ENCODE measurements around the gene RAB11FIP2.

RAB11FIP2 gene

GRCh38 chr10:118047880-118048279 lies 1.1 kb upstream of the RAB11FIP2 start:
- Histone ChIP-seq H3K9ac (ENCODE audit: low read length) (no peak overlapping the region), H3K9me3 (ENCODE audit: control insufficient read depth, low read length) (no peaks in the 10 kb centered on the region), H3K4me3 (ENCODE audit: low read length) (no peak overlapping the region), H3K27me3 (ENCODE audit: control insufficient read depth, insufficient read depth, low read length) (no peaks in the 10 kb centered on the region), H3K36me3 (ENCODE audit: control insufficient read depth, insufficient read depth, low read length) (no peaks in the 10 kb centered on the region), H3K4me1 (ENCODE audit: control insufficient read depth, insufficient read depth, low read length) (peaks cover 11% of the 10 kb centered on the region)

GRCh38 chr10:118047157-118047719 lies 497 bp upstream of the RAB11FIP2 start:
- no peaks in the 10 kb centered on the region for H3K9me3 ChIP-seq (ENCODE audit: control insufficient read depth, low read length)
- H3K4me1 ChIP-seq (ENCODE audit: control insufficient read depth, insufficient read depth, low read length) = peaks cover 11% of the 10 kb centered on the region
- H3K27me3 ChIP-seq (ENCODE audit: control insufficient read depth, insufficient read depth, low read length) = no peaks in the 10 kb centered on the region
- no peaks in the 10 kb centered on the region for H3K36me3 ChIP-seq (ENCODE audit: control insufficient read depth, insufficient read depth, low read length)
- peak overlapping the region; percentile 91 for H3K4me3 ChIP-seq (ENCODE audit: low read length)
- H3K9ac ChIP-seq (ENCODE audit: low read length) = peak overlapping the region; percentile 82

- no peaks in the 10 kb centered on the region for H3K27me3 ChIP-seq (ENCODE audit: control insufficient read depth, insufficient read depth, low read length)
- peak overlapping the region; percentile 91 for H3K4me3 ChIP-seq (ENCODE audit: low read length)
- H3K9ac ChIP-seq (ENCODE audit: low read length) = peak overlapping the region; percentile 82
- H3K4me1 ChIP-seq (ENCODE audit: control insufficient read depth, insufficient read depth, low read length) = peaks cover 11% of the 10 kb centered on the region
- H3K36me3 ChIP-seq (ENCODE audit: control insufficient read depth, insufficient read depth, low read length) = no peaks in the 10 kb centered on the region
- H3K9me3 ChIP-seq (ENCODE audit: control insufficient read depth, low read length) = no peaks in the 10 kb centered on the region
Measured at GRCh38 chr10:118045837-118046394, 825 bp downstream of the RAB11FIP2 start.

DNA sequence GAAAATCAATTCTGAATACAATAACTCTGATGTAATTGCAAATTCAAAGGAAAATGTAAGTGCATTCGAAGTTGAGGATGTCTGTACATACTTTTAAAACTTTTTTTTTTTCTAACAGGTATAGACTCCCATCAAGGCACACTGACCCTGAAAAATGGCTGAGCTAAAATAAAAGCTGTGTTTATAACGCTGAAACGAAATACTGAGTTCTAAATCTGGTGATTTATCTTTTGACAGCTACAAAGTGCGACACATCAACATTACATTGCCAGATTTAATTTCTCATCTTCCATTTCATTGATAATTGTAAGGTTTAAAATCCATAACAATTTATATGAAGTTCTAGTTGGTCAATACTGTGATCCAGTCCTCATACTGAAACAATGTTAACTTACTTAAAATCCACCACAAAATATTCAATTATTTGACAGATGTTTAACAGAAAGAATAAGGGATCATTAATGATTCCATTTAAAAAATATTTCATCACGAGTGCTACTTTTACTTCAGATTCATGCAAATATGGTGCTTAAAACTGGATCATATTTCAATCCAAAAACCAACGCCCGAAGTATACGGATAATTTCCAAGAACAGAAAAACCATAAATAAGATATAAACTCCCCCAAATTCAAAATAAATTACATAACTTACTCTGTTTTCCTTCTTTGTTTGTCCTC lies 1.4 kb downstream of the RAB11FIP2 start:
- no peak overlapping the region for H3K4me3 ChIP-seq (ENCODE audit: low read length)
- peak overlapping the region; percentile 82 for H3K9ac ChIP-seq (ENCODE audit: low read length)
- no peaks in the 10 kb centered on the region for H3K36me3 ChIP-seq (ENCODE audit: control insufficient read depth, insufficient read depth, low read length)
- H3K9me3 ChIP-seq (ENCODE audit: control insufficient read depth, low read length) = no peaks in the 10 kb centered on the region
- no peaks in the 10 kb centered on the region for H3K27me3 ChIP-seq (ENCODE audit: control insufficient read depth, insufficient read depth, low read length)
- peaks cover 11% of the 10 kb centered on the region for H3K4me1 ChIP-seq (ENCODE audit: control insufficient read depth, insufficient read depth, low read length)

GRCh38 chr10:118042827-118043242 lies 3.9 kb downstream of the RAB11FIP2 start:
- Histone ChIP-seq H3K9ac (ENCODE audit: low read length) (no peak overlapping the region), H3K4me1 (ENCODE audit: control insufficient read depth, insufficient read depth, low read length) (peaks cover 11% of the 10 kb centered on the region), H3K9me3 (ENCODE audit: control insufficient read depth, low read length) (no peaks in the 10 kb centered on the region), H3K4me3 (ENCODE audit: low read length) (no peak overlapping the region), H3K36me3 (ENCODE audit: control insufficient read depth, insufficient read depth, low read length) (no peaks in the 10 kb centered on the region), H3K27me3 (ENCODE audit: control insufficient read depth, insufficient read depth, low read length) (no peaks in the 10 kb centered on the region)

GRCh38 chr10:118042336-118042735 lies 4.4 kb downstream of the RAB11FIP2 start:
- Histone ChIP-seq H3K4me3 (ENCODE audit: low read length) (no peak overlapping the region), H3K27me3 (ENCODE audit: control insufficient read depth, insufficient read depth, low read length) (no peaks in the 10 kb centered on the region), H3K36me3 (ENCODE audit: control insufficient read depth, insufficient read depth, low read length) (no peaks in the 10 kb centered on the region), H3K4me1 (ENCODE audit: control insufficient read depth, insufficient read depth, low read length) (peaks cover 9% of the 10 kb centered on the region), H3K9me3 (ENCODE audit: control insufficient read depth, low read length) (no peaks in the 10 kb centered on the region), H3K9ac (ENCODE audit: low read length) (no peak overlapping the region)

DNA sequence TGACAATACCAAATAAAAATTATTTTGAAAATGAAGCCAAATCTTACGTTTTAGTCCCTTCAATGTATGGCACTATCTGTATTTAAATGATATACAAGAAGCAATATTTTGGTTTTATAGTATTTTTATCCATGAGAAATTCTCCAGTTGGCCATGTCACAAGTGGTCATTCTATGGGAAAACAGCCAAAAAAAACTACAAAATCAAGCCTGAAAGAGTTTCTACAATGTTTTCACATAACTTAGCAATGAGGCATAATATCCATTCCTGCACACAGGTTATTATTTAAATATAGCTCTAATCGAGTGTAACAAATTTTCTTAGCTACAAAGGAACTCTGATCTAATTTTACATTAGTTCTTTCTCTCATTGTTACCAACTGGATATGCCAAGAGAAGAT lies 5.4 kb downstream of the RAB11FIP2 start:
- Histone ChIP-seq H3K36me3 (ENCODE audit: control insufficient read depth, insufficient read depth, low read length) (no peaks in the 10 kb centered on the region), H3K4me1 (ENCODE audit: control insufficient read depth, insufficient read depth, low read length) (peaks cover 5% of the 10 kb centered on the region), H3K9ac (ENCODE audit: low read length) (no peak overlapping the region)

DNA sequence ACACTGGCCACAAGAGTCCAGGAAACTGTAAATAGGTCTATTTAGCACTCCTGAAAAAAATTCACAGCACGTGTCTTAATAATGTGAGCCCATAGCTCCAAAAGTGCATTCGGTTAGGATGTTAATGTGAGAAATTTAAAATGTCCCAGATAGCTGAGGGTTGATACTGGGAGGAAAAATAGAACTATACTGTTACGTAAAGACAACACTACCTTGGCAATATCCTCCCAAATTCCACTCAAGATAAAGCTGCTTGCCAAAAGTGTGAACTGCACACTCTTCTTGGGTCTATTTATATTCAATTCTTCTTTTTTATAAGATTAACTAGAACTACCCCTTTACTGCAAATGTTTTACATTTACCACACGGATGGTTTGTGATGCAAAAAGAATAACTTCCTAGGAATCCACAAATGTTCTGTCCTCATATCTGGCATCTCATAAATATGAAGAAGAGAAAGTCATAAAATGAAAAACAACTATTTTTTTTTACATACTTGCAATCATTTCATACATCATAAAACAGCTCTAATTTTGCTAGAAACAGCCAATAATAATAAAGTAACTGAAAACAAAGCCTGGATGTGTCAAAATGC lies 10.4 kb downstream of the RAB11FIP2 start:
- no peaks in the 10 kb centered on the region for H3K9me3 ChIP-seq (ENCODE audit: control insufficient read depth, low read length)
- no peaks in the 10 kb centered on the region for H3K27me3 ChIP-seq (ENCODE audit: control insufficient read depth, insufficient read depth, low read length)
- H3K36me3 ChIP-seq (ENCODE audit: control insufficient read depth, insufficient read depth, low read length) = no peaks in the 10 kb centered on the region
- H3K4me1 ChIP-seq (ENCODE audit: control insufficient read depth, insufficient read depth, low read length) = no peaks in the 10 kb centered on the region
- H3K9ac ChIP-seq (ENCODE audit: low read length) = no peak overlapping the region
- no peak overlapping the region for H3K4me3 ChIP-seq (ENCODE audit: low read length)

More for the DNA sequence above, 5.4 kb downstream of the RAB11FIP2 start:
- Histone ChIP-seq H3K9me3 (ENCODE audit: control insufficient read depth, low read length) (no peaks in the 10 kb centered on the region), H3K4me3 (ENCODE audit: low read length) (no peak overlapping the region), H3K27me3 (ENCODE audit: control insufficient read depth, insufficient read depth, low read length) (no peaks in the 10 kb centered on the region)

GRCh38 chr10:118035354-118036005 lies 11.3 kb downstream of the RAB11FIP2 start:
- H3K27me3 ChIP-seq (ENCODE audit: control insufficient read depth, insufficient read depth, low read length) = no peaks in the 10 kb centered on the region
- no peak overlapping the region for H3K4me3 ChIP-seq (ENCODE audit: low read length)
- H3K36me3 ChIP-seq (ENCODE audit: control insufficient read depth, insufficient read depth, low read length) = no peaks in the 10 kb centered on the region
- H3K4me1 ChIP-seq (ENCODE audit: control insufficient read depth, insufficient read depth, low read length) = no peaks in the 10 kb centered on the region
- H3K9me3 ChIP-seq (ENCODE audit: control insufficient read depth, low read length) = no peaks in the 10 kb centered on the region
- H3K9ac ChIP-seq (ENCODE audit: low read length) = no peak overlapping the region

DNA sequence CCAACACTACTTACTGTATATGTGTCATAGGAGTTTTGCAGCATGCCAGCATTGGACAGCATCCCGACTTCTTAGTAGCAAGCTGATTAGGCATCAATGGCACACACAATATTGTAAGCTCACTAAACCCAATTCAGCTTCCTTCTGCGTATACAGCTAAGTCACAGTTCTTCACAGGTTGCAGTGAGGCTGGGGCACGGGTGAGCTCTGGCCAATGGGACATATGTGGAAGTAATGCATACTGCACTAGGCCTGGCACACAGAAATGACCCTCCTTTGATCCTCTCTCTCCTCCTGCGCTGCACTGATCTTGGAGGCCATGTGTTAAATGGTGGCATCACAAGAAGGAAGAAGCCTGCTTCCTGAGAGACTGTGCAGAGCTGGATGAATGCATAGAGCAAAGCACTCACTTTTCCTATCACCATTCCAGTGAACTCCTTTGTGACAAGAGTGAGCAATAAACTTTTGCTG lies 11.9 kb downstream of the RAB11FIP2 start:
- H3K36me3 ChIP-seq (ENCODE audit: control insufficient read depth, insufficient read depth, low read length) = no peaks in the 10 kb centered on the region
- H3K27me3 ChIP-seq (ENCODE audit: control insufficient read depth, insufficient read depth, low read length) = no peaks in the 10 kb centered on the region
- H3K4me1 ChIP-seq (ENCODE audit: control insufficient read depth, insufficient read depth, low read length) = no peaks in the 10 kb centered on the region
- no peak overlapping the region for H3K9ac ChIP-seq (ENCODE audit: low read length)
- no peaks in the 10 kb centered on the region for H3K9me3 ChIP-seq (ENCODE audit: control insufficient read depth, low read length)
- H3K4me3 ChIP-seq (ENCODE audit: low read length) = no peak overlapping the region

- Histone ChIP-seq H3K4me1 (ENCODE audit: control insufficient read depth, insufficient read depth, low read length) (no peaks in the 10 kb centered on the region), H3K4me3 (ENCODE audit: low read length) (no peak overlapping the region), H3K36me3 (ENCODE audit: control insufficient read depth, insufficient read depth, low read length) (no peaks in the 10 kb centered on the region), H3K9me3 (ENCODE audit: control insufficient read depth, low read length) (no peaks in the 10 kb centered on the region), H3K9ac (ENCODE audit: low read length) (no peak overlapping the region), H3K27me3 (ENCODE audit: control insufficient read depth, insufficient read depth, low read length) (no peaks in the 10 kb centered on the region)
Measured at GRCh38 chr10:118033905-118034304, 12.8 kb downstream of the RAB11FIP2 start.

DNA sequence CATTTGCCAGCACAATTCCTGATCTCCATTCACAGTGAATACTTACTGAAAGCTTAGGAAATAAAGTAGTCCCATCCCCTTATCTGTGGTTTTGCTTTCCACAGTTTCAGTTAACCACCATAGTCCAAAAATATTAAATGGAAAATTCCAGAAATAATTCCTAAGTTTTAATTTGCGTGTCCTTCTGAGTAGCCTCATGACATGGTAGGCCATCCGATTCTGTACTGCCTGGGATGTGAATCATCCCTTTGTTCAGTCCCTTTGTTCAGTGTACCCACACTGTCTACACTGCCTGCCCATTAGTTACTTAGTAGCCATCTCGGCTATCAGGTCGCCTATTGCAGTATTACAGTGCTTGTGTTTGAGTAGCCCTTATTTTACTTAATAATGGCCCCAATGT lies 14.2 kb downstream of the RAB11FIP2 start:
- no peak overlapping the region for H3K9ac ChIP-seq (ENCODE audit: low read length)
- H3K36me3 ChIP-seq (ENCODE audit: control insufficient read depth, insufficient read depth, low read length) = no peaks in the 10 kb centered on the region
- no peak overlapping the region for H3K4me3 ChIP-seq (ENCODE audit: low read length)
- H3K9me3 ChIP-seq (ENCODE audit: control insufficient read depth, low read length) = no peaks in the 10 kb centered on the region
- no peaks in the 10 kb centered on the region for H3K27me3 ChIP-seq (ENCODE audit: control insufficient read depth, insufficient read depth, low read length)
- H3K4me1 ChIP-seq (ENCODE audit: control insufficient read depth, insufficient read depth, low read length) = peaks cover 2% of the 10 kb centered on the region
